ENCODE data around the gene FSD1.
A peak's percentile ranks its signal among the peaks of the same experiment; 100 is the strongest.

FSD1 gene

DNA sequence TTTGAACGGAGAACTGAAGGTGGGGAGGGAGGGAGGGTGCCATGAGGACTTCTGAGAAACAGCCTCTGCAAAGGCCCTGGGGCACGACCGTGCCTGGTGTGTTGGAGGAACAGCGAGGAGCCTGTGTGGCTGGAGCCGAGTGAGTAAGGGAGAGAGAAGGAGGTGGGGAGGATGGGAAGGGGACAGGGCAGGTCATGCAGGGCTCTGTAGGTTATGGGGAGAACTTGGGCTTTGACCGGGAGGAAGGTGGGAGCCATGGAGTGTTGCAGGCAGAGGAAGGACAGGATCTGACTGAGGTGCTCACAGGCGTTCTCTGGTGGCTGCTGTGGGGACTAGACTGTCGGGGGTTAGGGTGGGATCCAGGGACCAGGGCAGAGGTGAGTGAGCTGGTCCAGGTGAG is 45.7 kb downstream of the FSD1 start:
- no peak overlapping the region for H3K9ac ChIP-seq (ENCODE audit: low read length)
- no peak overlapping the region for H2AFZ ChIP-seq (ENCODE audit: low read depth, low read length)
- no peaks in the 10 kb centered on the region for H4K20me1 ChIP-seq (ENCODE audit: insufficient read depth, low read length)
- H3K27me3 ChIP-seq (ENCODE audit: low read depth, low read length), result no peaks in the 10 kb centered on the region
- H3K4me2 ChIP-seq (ENCODE audit: low read length), result no peak overlapping the region
- peaks cover 3% of the 10 kb centered on the region for H3K36me3 ChIP-seq (replicated peaks; ENCODE audit: low read depth, low read length)
- no peak overlapping the region for H3K4me3 ChIP-seq (ENCODE audit: low read length)
- H3K4me1 ChIP-seq (ENCODE audit: low read length), result no peaks in the 10 kb centered on the region
- H3K27ac ChIP-seq (ENCODE audit: low read length), result no peak overlapping the region
- H3K79me2 ChIP-seq (ENCODE audit: low read length), result no peaks in the 10 kb centered on the region
- no peaks in the 10 kb centered on the region for H3K9me3 ChIP-seq (ENCODE audit: insufficient read depth, low read length)
- no peak for TF ChIP-seq EZH2phosphoT487 (IDR thresholded peaks at IDR 0.05; ENCODE audit: low read depth)
- TF ChIP-seq, protein P1, sequence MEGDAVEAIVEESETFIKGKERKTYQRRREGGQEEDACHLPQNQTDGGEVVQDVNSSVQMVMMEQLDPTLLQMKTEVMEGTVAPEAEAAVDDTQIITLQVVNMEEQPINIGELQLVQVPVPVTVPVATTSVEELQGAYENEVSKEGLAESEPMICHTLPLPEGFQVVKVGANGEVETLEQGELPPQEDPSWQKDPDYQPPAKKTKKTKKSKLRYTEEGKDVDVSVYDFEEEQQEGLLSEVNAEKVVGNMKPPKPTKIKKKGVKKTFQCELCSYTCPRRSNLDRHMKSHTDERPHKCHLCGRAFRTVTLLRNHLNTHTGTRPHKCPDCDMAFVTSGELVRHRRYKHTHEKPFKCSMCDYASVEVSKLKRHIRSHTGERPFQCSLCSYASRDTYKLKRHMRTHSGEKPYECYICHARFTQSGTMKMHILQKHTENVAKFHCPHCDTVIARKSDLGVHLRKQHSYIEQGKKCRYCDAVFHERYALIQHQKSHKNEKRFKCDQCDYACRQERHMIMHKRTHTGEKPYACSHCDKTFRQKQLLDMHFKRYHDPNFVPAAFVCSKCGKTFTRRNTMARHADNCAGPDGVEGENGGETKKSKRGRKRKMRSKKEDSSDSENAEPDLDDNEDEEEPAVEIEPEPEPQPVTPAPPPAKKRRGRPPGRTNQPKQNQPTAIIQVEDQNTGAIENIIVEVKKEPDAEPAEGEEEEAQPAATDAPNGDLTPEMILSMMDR (IDR thresholded peaks at IDR 0.05; ENCODE audit: low read depth, low read length), result no peak

DNA sequence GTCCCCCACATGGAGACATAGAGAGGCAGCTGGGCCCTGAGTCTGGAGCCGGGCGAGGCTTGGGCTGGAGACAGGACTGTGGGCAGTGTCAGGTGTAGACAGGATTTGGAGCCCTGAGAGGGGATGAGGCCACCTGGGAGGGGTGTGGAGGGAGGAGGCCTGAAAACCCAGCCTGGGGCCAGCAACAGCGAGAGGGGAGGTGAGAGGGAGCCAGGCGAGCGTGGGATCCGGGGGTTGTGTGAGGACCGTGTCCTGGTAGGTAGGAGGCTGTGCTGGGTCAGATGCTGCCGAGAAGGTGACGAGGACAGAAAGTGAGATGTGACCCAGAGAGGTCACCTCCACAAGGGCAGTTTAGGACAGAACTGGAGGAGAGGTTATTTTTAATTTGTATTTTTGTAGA is 46.3 kb downstream of the FSD1 start:
- Histone ChIP-seq H2AFZ (ENCODE audit: low read depth, low read length) (no peak overlapping the region), H3K36me3 (replicated peaks; ENCODE audit: low read depth, low read length) (peaks cover 3% of the 10 kb centered on the region), H3K27me3 (ENCODE audit: low read depth, low read length) (no peaks in the 10 kb centered on the region), H3K27ac (ENCODE audit: low read length) (no peak overlapping the region), H3K4me1 (ENCODE audit: low read length) (no peaks in the 10 kb centered on the region), H3K4me3 (ENCODE audit: low read length) (no peak overlapping the region), H3K9ac (ENCODE audit: low read length) (no peak overlapping the region), H4K20me1 (ENCODE audit: insufficient read depth, low read length) (no peaks in the 10 kb centered on the region), H3K9me3 (ENCODE audit: insufficient read depth, low read length) (no peaks in the 10 kb centered on the region), H3K79me2 (ENCODE audit: low read length) (no peaks in the 10 kb centered on the region), H3K4me2 (ENCODE audit: low read length) (no peak overlapping the region)
- TF ChIP-seq, protein P1 (IDR thresholded peaks at IDR 0.05; ENCODE audit: low read depth, low read length), result no peak
- TF ChIP-seq EZH2phosphoT487 (IDR thresholded peaks at IDR 0.05; ENCODE audit: low read depth), result no peak

DNA sequence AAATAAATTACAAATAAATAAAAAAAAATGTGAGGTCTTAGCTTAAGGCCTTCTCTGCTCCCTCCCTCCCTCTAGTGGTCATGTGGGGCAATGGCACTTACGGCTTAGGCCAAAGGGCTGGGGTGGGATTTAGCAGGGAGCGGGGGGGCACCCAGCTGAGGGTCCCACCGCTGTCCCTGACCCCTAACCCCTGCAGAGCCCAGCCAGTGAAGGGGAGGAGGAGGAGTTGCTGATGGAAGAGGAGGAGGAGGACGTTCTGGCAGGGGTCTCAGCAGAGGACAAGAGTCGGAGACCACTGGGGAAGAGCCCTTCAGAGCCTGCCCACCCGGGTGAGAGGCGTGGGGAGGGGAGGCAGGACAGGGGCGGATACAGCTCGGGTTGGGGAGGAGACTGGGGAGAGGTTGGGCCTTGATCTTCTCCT is 48.3 kb downstream of the FSD1 start:
- H3K27ac ChIP-seq (ENCODE audit: low read length), result no peak overlapping the region
- H3K79me2 ChIP-seq (ENCODE audit: low read length), result no peaks in the 10 kb centered on the region
- no peak overlapping the region for H3K4me2 ChIP-seq (ENCODE audit: low read length)
- no peak overlapping the region for H2AFZ ChIP-seq (ENCODE audit: low read depth, low read length)
- no peak overlapping the region for H3K4me3 ChIP-seq (ENCODE audit: low read length)
- no peaks in the 10 kb centered on the region for H3K27me3 ChIP-seq (ENCODE audit: low read depth, low read length)
- no peaks in the 10 kb centered on the region for H3K4me1 ChIP-seq (ENCODE audit: low read length)
- peaks cover 8% of the 10 kb centered on the region for H3K36me3 ChIP-seq (replicated peaks; ENCODE audit: low read depth, low read length)
- TF ChIP-seq, protein P1 (IDR thresholded peaks at IDR 0.05; ENCODE audit: low read depth, low read length), result peak; percentile 68
- TF ChIP-seq EZH2phosphoT487 (IDR thresholded peaks at IDR 0.05; ENCODE audit: low read depth), result no peak
- no peaks in the 10 kb centered on the region for H3K9me3 ChIP-seq (ENCODE audit: insufficient read depth, low read length)
- no peaks in the 10 kb centered on the region for H4K20me1 ChIP-seq (ENCODE audit: insufficient read depth, low read length)
- no peak overlapping the region for H3K9ac ChIP-seq (ENCODE audit: low read length)

DNA sequence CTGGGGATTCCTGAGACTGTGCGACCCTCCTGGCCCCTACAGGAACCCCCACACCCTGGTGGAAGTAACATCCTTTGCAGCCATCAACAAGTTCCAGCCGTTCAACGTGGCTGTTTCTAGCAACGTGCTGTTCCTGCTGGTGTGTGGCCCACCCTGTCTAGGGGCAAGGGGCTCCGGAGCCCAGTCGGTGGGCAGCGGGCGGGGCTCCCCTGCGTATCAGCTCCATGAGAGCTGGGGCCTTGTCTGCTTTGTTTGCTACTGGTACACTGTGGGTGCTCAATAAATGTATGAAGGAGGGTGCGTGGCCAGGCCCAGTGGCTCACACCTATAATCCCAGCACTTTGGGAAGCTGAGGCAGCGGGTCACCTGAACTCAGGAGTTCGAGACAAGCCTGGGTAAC is 49.9 kb downstream of the FSD1 start:
- H3K27ac ChIP-seq (ENCODE audit: low read length), result no peak overlapping the region
- H3K36me3 ChIP-seq (replicated peaks; ENCODE audit: low read depth, low read length), result peaks cover 16% of the 10 kb centered on the region
- no peak overlapping the region for H2AFZ ChIP-seq (ENCODE audit: low read depth, low read length)
- H3K79me2 ChIP-seq (ENCODE audit: low read length), result no peaks in the 10 kb centered on the region
- H4K20me1 ChIP-seq (ENCODE audit: insufficient read depth, low read length), result no peaks in the 10 kb centered on the region
- no peak overlapping the region for H3K4me2 ChIP-seq (ENCODE audit: low read length)
- no peaks in the 10 kb centered on the region for H3K9me3 ChIP-seq (ENCODE audit: insufficient read depth, low read length)
- TF ChIP-seq, protein P1 (IDR thresholded peaks at IDR 0.05; ENCODE audit: low read depth, low read length), result no peak
- no peak for TF ChIP-seq EZH2phosphoT487 (IDR thresholded peaks at IDR 0.05; ENCODE audit: low read depth)
- no peaks in the 10 kb centered on the region for H3K4me1 ChIP-seq (ENCODE audit: low read length)
- no peak overlapping the region for H3K4me3 ChIP-seq (ENCODE audit: low read length)
- no peak overlapping the region for H3K9ac ChIP-seq (ENCODE audit: low read length)
- no peaks in the 10 kb centered on the region for H3K27me3 ChIP-seq (ENCODE audit: low read depth, low read length)

Measured in OCI-LY3 (cell line).